IPS-20b (cell line): ENCODE results near the gene NCAM2.

ENCODE experiments used
- H3K27ac ChIP-seq: one replicate; pipeline ENCODE4 v1.5.1; 2013; ENCODE audit warnings: low read length
- H3K27me3 ChIP-seq: 2 replicates; pipeline ENCODE4 v1.6.1; 2013; ENCODE audit warnings: mild to moderate bottlenecking, low read length, inconsistent platforms; ENCODE audit not compliant: insufficient read depth
- H3K36me3 ChIP-seq: 2 replicates; pipeline ENCODE4 v1.6.1; 2013; ENCODE audit warnings: low read depth, mild to moderate bottlenecking, inconsistent platforms, low read length, moderate library complexity; ENCODE audit not compliant: insufficient read depth
- H3K4me1 ChIP-seq: 2 replicates; pipeline ENCODE4 v1.6.1; 2013; ENCODE audit warnings: mild to moderate bottlenecking, control low read depth, inconsistent platforms, low read length, moderate library complexity; ENCODE audit not compliant: insufficient read depth
- H3K4me3 ChIP-seq: 2 replicates; pipeline ENCODE4 v1.5.1; 2013; ENCODE audit warnings: mild to moderate bottlenecking, low read length, inconsistent platforms
- H3K9ac ChIP-seq: 2 replicates; pipeline ENCODE4 v1.6.1; 2013; ENCODE audit warnings: low read depth, mild to moderate bottlenecking, inconsistent platforms, low read length, moderate library complexity
- H3K9me3 ChIP-seq: 2 replicates; pipeline ENCODE4 v1.6.1; 2013; ENCODE audit warnings: mild to moderate bottlenecking, low read depth, low read length, inconsistent platforms; ENCODE audit not compliant: insufficient read depth

NCAM2 gene

GRCh38 chr21:21233051-21233450 is 234.8 kb downstream of the NCAM2 start:
- H3K36me3 ChIP-seq: no peaks in the 10 kb centered on the region
- H3K9ac ChIP-seq: no peak overlapping the region
- H3K27ac ChIP-seq: no peak overlapping the region
- H3K4me1 ChIP-seq: no peaks in the 10 kb centered on the region
- no peaks in the 10 kb centered on the region for H3K9me3 ChIP-seq
- H3K27me3 ChIP-seq: no peaks in the 10 kb centered on the region
- H3K4me3 ChIP-seq: no peak overlapping the region

DNA sequence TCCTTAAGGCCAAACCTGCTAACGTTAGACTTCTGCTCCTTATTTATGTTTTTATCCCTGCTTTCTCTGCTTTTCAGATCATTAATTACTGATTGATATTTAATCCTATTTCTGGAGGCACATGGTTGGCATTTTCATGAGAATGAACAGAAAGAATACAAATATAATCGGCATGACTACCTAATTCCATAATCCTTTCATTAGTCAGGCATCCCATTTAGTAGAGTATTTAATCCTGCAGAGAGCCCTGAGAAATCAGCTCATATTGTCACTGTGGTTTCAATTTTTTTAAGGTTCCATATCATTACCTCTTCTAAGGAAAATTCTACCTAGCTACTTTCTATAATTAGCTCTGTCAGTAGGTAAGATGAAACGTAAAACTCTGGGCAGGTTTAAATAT is 238.8 kb downstream of the NCAM2 start:
- no peak overlapping the region for H3K27ac ChIP-seq
- H3K4me1 ChIP-seq: no peaks in the 10 kb centered on the region
- H3K9ac ChIP-seq: no peak overlapping the region
- no peaks in the 10 kb centered on the region for H3K36me3 ChIP-seq
- H3K27me3 ChIP-seq: no peaks in the 10 kb centered on the region
- no peak overlapping the region for H3K4me3 ChIP-seq
- H3K9me3 ChIP-seq: no peaks in the 10 kb centered on the region

- H3K27me3 ChIP-seq: no peaks in the 10 kb centered on the region
- no peaks in the 10 kb centered on the region for H3K36me3 ChIP-seq
- H3K9ac ChIP-seq: no peak overlapping the region
- H3K27ac ChIP-seq: no peak overlapping the region
- H3K9me3 ChIP-seq: no peaks in the 10 kb centered on the region
- no peak overlapping the region for H3K4me3 ChIP-seq
- no peaks in the 10 kb centered on the region for H3K4me1 ChIP-seq
Observed at GRCh38 chr21:21238629-21239400, 240.6 kb downstream of the NCAM2 start.

DNA sequence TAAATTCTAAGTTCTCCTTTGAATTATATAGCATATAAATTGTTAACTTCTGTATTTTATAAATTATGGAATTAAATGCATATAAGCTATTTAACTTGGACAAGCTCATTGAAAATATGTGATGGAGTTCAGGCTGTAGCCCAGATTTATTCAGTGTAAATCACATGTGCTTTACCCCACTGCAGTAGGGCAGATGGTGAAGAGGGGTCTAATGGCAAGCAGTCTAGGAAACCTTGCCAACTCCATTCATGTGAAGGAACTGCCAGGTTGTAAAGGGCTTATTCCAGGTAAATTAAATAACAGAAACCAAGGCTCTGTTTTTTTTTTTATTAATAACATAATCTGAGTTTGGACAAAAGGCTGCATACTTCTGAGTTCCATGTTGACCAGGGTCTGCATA is 243.2 kb downstream of the NCAM2 start:
- Histone ChIP-seq H3K36me3 (no peaks in the 10 kb centered on the region), H3K27ac (no peak overlapping the region), H3K27me3 (no peaks in the 10 kb centered on the region)

GRCh38 chr21:21246007-21246406 is 247.8 kb downstream of the NCAM2 start:
- no peak overlapping the region for H3K9ac ChIP-seq
- H3K27ac ChIP-seq: no peak overlapping the region
- H3K4me3 ChIP-seq: no peak overlapping the region
- H3K4me1 ChIP-seq: no peaks in the 10 kb centered on the region
- no peaks in the 10 kb centered on the region for H3K9me3 ChIP-seq
- no peaks in the 10 kb centered on the region for H3K27me3 ChIP-seq
- H3K36me3 ChIP-seq: no peaks in the 10 kb centered on the region

More for the DNA sequence above, 243.2 kb downstream of the NCAM2 start:
- H3K4me1 ChIP-seq: no peaks in the 10 kb centered on the region
- H3K9ac ChIP-seq: no peak overlapping the region
- H3K9me3 ChIP-seq: no peaks in the 10 kb centered on the region
- H3K4me3 ChIP-seq: no peak overlapping the region

DNA sequence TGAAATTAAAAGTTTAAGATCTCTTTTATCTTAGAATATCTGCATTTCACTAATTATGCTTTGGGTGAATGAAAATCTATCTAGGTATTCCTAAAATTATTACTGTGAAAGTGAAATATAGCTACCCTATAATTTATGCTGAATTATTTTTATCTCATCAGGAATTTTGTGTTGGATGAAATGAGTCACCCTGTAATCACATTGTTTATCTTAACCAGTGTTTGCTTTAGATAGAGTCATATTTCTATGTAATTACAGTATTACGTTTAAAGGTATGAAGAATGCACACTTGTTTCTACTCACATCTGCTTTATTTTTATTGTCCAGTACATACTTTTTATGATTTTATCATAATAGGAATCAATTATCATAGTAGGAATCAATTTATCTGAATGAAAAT is 249.2 kb downstream of the NCAM2 start:
- Histone ChIP-seq H3K27ac (no peak overlapping the region), H3K4me1 (no peaks in the 10 kb centered on the region), H3K4me3 (no peak overlapping the region), H3K36me3 (no peaks in the 10 kb centered on the region), H3K9ac (no peak overlapping the region), H3K9me3 (no peaks in the 10 kb centered on the region), H3K27me3 (no peaks in the 10 kb centered on the region)

DNA sequence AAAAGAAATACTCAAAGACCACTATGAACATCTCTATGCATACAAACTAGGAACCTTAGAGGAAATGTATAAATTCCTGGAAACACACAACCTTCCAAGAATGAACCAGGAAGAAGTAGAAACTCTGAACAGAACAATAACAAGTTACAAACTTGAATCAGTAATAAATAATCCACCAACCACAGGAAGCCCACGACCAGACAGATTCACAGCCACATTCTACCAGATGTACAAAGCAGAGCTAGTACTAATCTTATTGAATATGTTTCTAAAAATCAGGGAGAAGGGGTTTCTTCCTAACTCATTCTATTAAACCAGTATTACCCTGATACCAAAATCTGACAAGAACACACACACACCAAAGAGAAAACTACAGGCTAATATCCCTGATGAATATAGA is 263.8 kb downstream of the NCAM2 start:
- Histone ChIP-seq H3K36me3 (no peaks in the 10 kb centered on the region), H3K9ac (no peak overlapping the region), H3K9me3 (0 out of 2 replicates have a peak, but pooled peaks cover 6% of the 10 kb centered on the region), H3K4me3 (no peak overlapping the region), H3K4me1 (no peaks in the 10 kb centered on the region), H3K27me3 (no peaks in the 10 kb centered on the region), H3K27ac (no peak overlapping the region)

GRCh38 chr21:21268061-21268471 is 269.9 kb downstream of the NCAM2 start:
- no peak overlapping the region for H3K9ac ChIP-seq
- H3K4me3 ChIP-seq: no peak overlapping the region
- no peaks in the 10 kb centered on the region for H3K27me3 ChIP-seq
- 0 out of 2 replicates have a peak, but pooled peaks cover 6% of the 10 kb centered on the region for H3K9me3 ChIP-seq
- no peaks in the 10 kb centered on the region for H3K4me1 ChIP-seq
- H3K36me3 ChIP-seq: no peaks in the 10 kb centered on the region
- no peak overlapping the region for H3K27ac ChIP-seq

GRCh38 chr21:21268885-21269284 is 270.7 kb downstream of the NCAM2 start:
- H3K9me3 ChIP-seq: 0 out of 2 replicates have a peak, but pooled peaks cover 6% of the 10 kb centered on the region
- H3K27me3 ChIP-seq: no peaks in the 10 kb centered on the region
- H3K4me1 ChIP-seq: no peaks in the 10 kb centered on the region
- H3K27ac ChIP-seq: no peak overlapping the region
- H3K9ac ChIP-seq: no peak overlapping the region
- H3K36me3 ChIP-seq: no peaks in the 10 kb centered on the region
- no peak overlapping the region for H3K4me3 ChIP-seq

- Histone ChIP-seq H3K36me3 (no peaks in the 10 kb centered on the region), H3K4me1 (no peaks in the 10 kb centered on the region), H3K9ac (no peak overlapping the region), H3K27ac (no peak overlapping the region), H3K9me3 (no peaks in the 10 kb centered on the region), H3K4me3 (no peak overlapping the region), H3K27me3 (no peaks in the 10 kb centered on the region)
Observed at GRCh38 chr21:21279193-21279901, 281.1 kb downstream of the NCAM2 start.

GRCh38 chr21:21283810-21284209 is 285.6 kb downstream of the NCAM2 start:
- H3K9ac ChIP-seq: no peak overlapping the region
- no peaks in the 10 kb centered on the region for H3K9me3 ChIP-seq
- no peaks in the 10 kb centered on the region for H3K27me3 ChIP-seq
- H3K36me3 ChIP-seq: no peaks in the 10 kb centered on the region
- no peak overlapping the region for H3K27ac ChIP-seq
- no peak overlapping the region for H3K4me3 ChIP-seq
- H3K4me1 ChIP-seq: no peaks in the 10 kb centered on the region

DNA sequence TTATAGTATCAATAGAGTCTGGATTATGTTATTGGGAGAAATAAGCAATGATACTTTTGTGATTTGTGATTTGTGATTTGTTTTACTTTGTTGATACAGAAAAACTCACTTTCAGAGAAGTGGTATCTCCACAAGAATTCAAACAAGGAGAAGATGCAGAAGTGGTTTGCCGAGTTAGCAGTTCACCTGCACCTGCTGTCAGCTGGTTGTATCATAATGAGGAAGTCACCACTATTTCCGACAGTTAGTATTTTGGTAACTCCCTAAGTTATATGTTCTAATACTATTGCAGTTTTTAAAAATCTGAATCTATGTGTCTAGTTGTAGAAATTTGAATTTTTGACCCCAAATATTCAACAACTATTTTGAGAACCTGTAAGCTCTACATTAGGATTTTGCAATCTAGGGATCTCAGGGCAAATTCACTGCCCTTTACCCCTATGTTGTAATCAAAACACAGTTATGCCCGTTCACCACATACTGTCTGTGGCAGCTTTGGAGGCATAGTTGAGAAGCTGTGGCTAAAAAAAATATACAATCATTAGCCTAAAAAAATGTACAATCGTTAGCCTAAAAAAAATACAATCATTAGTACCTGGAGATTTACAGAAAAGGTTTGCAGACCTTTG is 288.1 kb downstream of the NCAM2 start:
- H3K9ac ChIP-seq: no peak overlapping the region
- no peaks in the 10 kb centered on the region for H3K36me3 ChIP-seq
- H3K4me1 ChIP-seq: no peaks in the 10 kb centered on the region
- H3K27ac ChIP-seq: no peak overlapping the region
- H3K27me3 ChIP-seq: no peaks in the 10 kb centered on the region
- no peaks in the 10 kb centered on the region for H3K9me3 ChIP-seq
- H3K4me3 ChIP-seq: no peak overlapping the region
